K562 (cell line): Measurements from ENCODE around the gene SNX9. TPM values are rescaled to one million over a fixed set of nuclear protein-coding genes. Genes with fewer than 3 reads are reported as not detected.

Experiments
- BRD4 ChIP-seq: fragments of 200-600 bp; sonication (generic); IDR thresholded peaks from 2 replicates; pipeline ENCODE4 v1.6.1; 2017; ENCODE audit warnings: inconsistent platforms
- CBX8 ChIP-seq: fragments of 200-600 bp; sonication (generic); IDR thresholded peaks from 2 replicates; pipeline ENCODE4 v1.6.1; 2012; ENCODE audit warnings: borderline replicate concordance, mixed run types, low read depth, mild to moderate bottlenecking, moderate library complexity, mixed read lengths, low read length, control low read depth, inconsistent platforms; ENCODE audit not compliant: poor library complexity, severe bottlenecking; ENCODE audit errors: extremely low read depth
- CC2D1A ChIP-seq: fragments of 450-650 bp; IDR thresholded peaks from 2 replicates; pipeline ENCODE4 v1.6.1; 2017; ENCODE audit warnings: mild to moderate bottlenecking
- E2F6 ChIP-seq, 2 experiments: IDR thresholded peaks; 2 replicates each; pipeline ENCODE4 v1.6.1; 2011; ENCODE audit warnings: borderline replicate concordance in 1 of 2, control low read depth in 1 of 2, low read depth in 1 of 2, low read length in 1 of 2, mild to moderate bottlenecking in 1 of 2, mixed read lengths in 1 of 2, moderate library complexity in 1 of 2; ENCODE audit not compliant: insufficient read depth in 1 of 2, insufficient read length in 1 of 2, poor library complexity in 1 of 2, severe bottlenecking in 1 of 2; ENCODE audit errors: extremely low read depth in 1 of 2
- EP300 ChIP-seq: IDR thresholded peaks from 2 replicates; pipeline ENCODE4 v1.6.1; 2012; ENCODE audit warnings: low read length, improper control_type of control experiment
- ETS1 ChIP-seq: conservative IDR thresholded peaks from 2 replicates; pipeline ENCODE4 v1.6.1; 2011; ENCODE audit warnings: low read depth, mild to moderate bottlenecking, low read length; ENCODE audit not compliant: control insufficient read depth
- FOS ChIP-seq: IDR thresholded peaks from 3 replicates; pipeline ENCODE4 v1.6.1; 2011; ENCODE audit not compliant: insufficient read length; ENCODE audit errors: extremely low read depth
- GTF2A2 ChIP-seq: IDR thresholded peaks from 2 replicates; pipeline ENCODE4 v1.6.1; 2016; ENCODE audit warnings: mild to moderate bottlenecking, missing genetic modification characterization, missing compliant biosample characterization
- KAT2B ChIP-seq: IDR thresholded peaks from one replicate; pipeline ENCODE4 v1.6.1; 2012; ENCODE audit warnings: low read depth, mild to moderate bottlenecking, control low read depth, inconsistent platforms, low read length, moderate library complexity
- KDM4B ChIP-seq, 2 experiments: fragments of 450-650 bp in 1 of 2; sonication (generic) in 1 of 2; IDR thresholded peaks; 2 replicates each; pipeline ENCODE4 v1.6.1; 2016 to 2017; ENCODE audit warnings: borderline replicate concordance in 2 of 2, antibody characterized with exemption in 1 of 2, low read depth in 1 of 2, mild to moderate bottlenecking in 1 of 2
- KHSRP ChIP-seq: fragments of 450-650 bp; IDR thresholded peaks from 2 replicates; pipeline ENCODE4 v1.6.1; 2017
- PML ChIP-seq: IDR thresholded peaks from 2 replicates; pipeline ENCODE4 v1.6.1; 2012; ENCODE audit warnings: low read length, inconsistent platforms
- POLR2B ChIP-seq: fragments of 450-650 bp; IDR thresholded peaks from 2 replicates; pipeline ENCODE4 v1.6.1; 2018; ENCODE audit warnings: low read depth; ENCODE audit not compliant: partially characterized antibody
- PURB ChIP-seq: sonication (generic); formaldehyde crosslinking; IDR thresholded peaks from 2 replicates; pipeline ENCODE4 v1.9.0; 2021; ENCODE audit warnings: low read depth, mild to moderate bottlenecking, missing genetic modification reagents
- SNRNP70 ChIP-seq: fragments of 200-400 bp; formaldehyde crosslinking; optimal IDR thresholded peaks from 2 replicates; pipeline ENCODE3; 2017; ENCODE audit warnings: low read depth, low read length
- TRIM28 ChIP-seq: fragments of 450-650 bp; IDR thresholded peaks from 2 replicates; pipeline ENCODE4 v1.6.1; 2017
- UBTF ChIP-seq, 2 experiments: IDR thresholded peaks; 2 replicates each; pipeline ENCODE4 v1.6.1; 2012; ENCODE audit warnings: improper control_type of control experiment in 2 of 2, low read depth in 2 of 2, low read length in 2 of 2, borderline replicate concordance in 1 of 2
- ZBTB43 ChIP-seq: sonication (generic); formaldehyde crosslinking; IDR thresholded peaks from 2 replicates; pipeline ENCODE4 v1.8.0; 2023; ENCODE audit warnings: mild to moderate bottlenecking, missing genetic modification reagents
- ZNF197 ChIP-seq: fragments of 200-800 bp; sonication (Bioruptor generic); IDR thresholded peaks from 2 replicates; pipeline ENCODE4 v1.6.1; 2016; ENCODE audit warnings: low read depth, missing genetic modification characterization, missing compliant biosample characterization
- ZNF707 ChIP-seq: fragments of 250-450 bp; sonication (Bioruptor Pico); conservative IDR thresholded peaks from 2 replicates; pipeline ENCODE4 v1.8.0; 2022; ENCODE audit warnings: inconsistent platforms, mild to moderate bottlenecking, moderate library complexity
- polyA plus RNA-seq, 8 experiments: library from polyadenylated mRNA; depleted of rRNA in 4 of 8; stranded (reverse) in 5 of 8; unstranded in 3 of 8; fragments of >200 nt; fragmentation: Nextera tagmentation in 2 of 8; fragmentation: Illumina TruSeq in 1 of 8; extraction: Ambion mirVana in 2 of 8; extraction: Trizol in 1 of 8; gene quantifications; 2 replicates each; pipeline versions ENCODE4 v1.2.1 to v1.2.3, GENCODE V29; 2011 to 2014; ENCODE audit warnings: inconsistent platforms in 1 of 8, missing spikeins in 1 of 8
- total RNA-seq, 7 experiments: library from RNA; depleted of rRNA in 6 of 7; stranded (reverse); fragments of >200 nt in 6 of 7; fragmentation: Illumina TruSeq in 2 of 7; extraction: Trizol in 2 of 7; gene quantifications; 2 replicates each; pipeline versions ENCODE4 v1.2.1 to v1.2.3, GENCODE V29; 2011 to 2021; ENCODE audit warnings: low replicate concordance in 1 of 7

SNX9 gene
- total and polyA plus RNA-seq, 9 of the 15 experiments (the other 6 are each of a cell fraction or from before 2014, with no cell fraction given), result 6.0 to 81.7 (median 57.1) TPM

- TF ChIP-seq CBX8, result no peak
- no peak for TF ChIP-seq ZNF707 (CRISPR knock-in tag)
- TF ChIP-seq CC2D1A, result peak; percentile 40; the same call in 1 of the 2 replicates
- TF ChIP-seq ZBTB43, result peak; percentile 62; the same call in 1 of the 2 replicates
- TF ChIP-seq ETS1, result peak; percentile 25
- peak; percentile 62 for TF ChIP-seq POLR2B
- TF ChIP-seq KAT2B, result no peak
- TF ChIP-seq PML, result peak; percentile 54; the same call in 1 of the 2 replicates
- TF ChIP-seq UBTF (IDR thresholded peaks at IDR 0.05; ENCODE audit: borderline replicate concordance in 1 of 2, low read depth in 2 of 2, low read length in 2 of 2), result no peak
- no peak for TF ChIP-seq GTF2A2 (tag)
- TF ChIP-seq SNRNP70, result no peak
- TF ChIP-seq BRD4, result peak; percentile 88; the same call in 1 of the 2 replicates
- TF ChIP-seq E2F6 (IDR thresholded peaks at IDR 0.05; ENCODE audit: borderline replicate concordance in 1 of 2, extremely low read depth in 1 of 2, insufficient read depth in 1 of 2, insufficient read length in 1 of 2, low read depth in 1 of 2, low read length in 1 of 2, poor library complexity in 1 of 2, severe bottlenecking in 1 of 2), result peak; percentile 5 to 27
- no peak for TF ChIP-seq ZNF197
- no peak for TF ChIP-seq TRIM28
- TF ChIP-seq KHSRP, result no peak
- no peak for TF ChIP-seq PURB (CRISPR knock-in tag)
- TF ChIP-seq KDM4B (IDR thresholded peaks at IDR 0.05; ENCODE audit: borderline replicate concordance in 2 of 2, low read depth in 1 of 2), result no peak
- TF ChIP-seq FOS, result no peak
- TF ChIP-seq EP300, result peak; percentile 67; the same call in 1 of the 2 replicates
Measured at GRCh38 chr6:157823528-157824370, 703 bp downstream of the SNX9 start (continued).
